ENCODE measurements around the gene TMEM151B. TPM values are rescaled to one million over a fixed set of nuclear protein-coding genes. Genes with fewer than 3 reads are reported as not detected.

Gene TMEM151B
- total and polyA plus RNA-seq, 9 donors: 0.09 to 0.48 (median 0.30) TPM

DNA sequence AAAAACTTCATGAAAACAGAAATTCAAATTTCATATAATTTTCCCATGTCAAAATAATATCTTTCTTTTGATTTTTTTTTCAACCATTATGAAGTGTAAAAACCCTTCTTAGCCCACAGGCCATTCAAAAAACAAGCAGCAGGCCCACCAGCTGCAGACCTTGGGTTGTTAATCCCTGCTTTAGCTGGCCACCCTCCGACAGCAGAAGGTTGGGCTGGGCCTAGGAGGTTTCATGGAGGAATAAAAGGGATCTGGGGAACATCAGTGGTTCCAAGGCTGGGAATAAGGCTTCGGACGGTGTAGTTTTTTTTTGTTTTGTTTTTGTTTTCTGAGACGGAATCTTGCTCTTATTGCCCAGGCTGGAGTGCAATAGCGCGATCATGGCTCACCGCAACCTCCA is 26.9 kb upstream of the TMEM151B start:
- peaks cover 7% of the 10 kb centered on the region for H3K4me1 ChIP-seq (ENCODE audit: control insufficient read depth, insufficient read depth, low read length)
- no peak for DNase-seq
- H3K36me3 ChIP-seq (ENCODE audit: control insufficient read depth, insufficient read depth, low read length): no peaks in the 10 kb centered on the region
- no peaks in the 10 kb centered on the region for H3K27me3 ChIP-seq (ENCODE audit: control insufficient read depth, insufficient read depth, low read length)
- H3K9me3 ChIP-seq (replicated peaks; ENCODE audit: control insufficient read depth, low read depth, low read length): no peaks in the 10 kb centered on the region
- H3K4me3 ChIP-seq (ENCODE audit: low read length): no peak overlapping the region
- no peak overlapping the region for H3K27ac ChIP-seq (ENCODE audit: low read length)
- WGBS (ENCODE audit: insufficient coverage): no CpG with 5 or more reads among the region's 7 CpGs

DNA sequence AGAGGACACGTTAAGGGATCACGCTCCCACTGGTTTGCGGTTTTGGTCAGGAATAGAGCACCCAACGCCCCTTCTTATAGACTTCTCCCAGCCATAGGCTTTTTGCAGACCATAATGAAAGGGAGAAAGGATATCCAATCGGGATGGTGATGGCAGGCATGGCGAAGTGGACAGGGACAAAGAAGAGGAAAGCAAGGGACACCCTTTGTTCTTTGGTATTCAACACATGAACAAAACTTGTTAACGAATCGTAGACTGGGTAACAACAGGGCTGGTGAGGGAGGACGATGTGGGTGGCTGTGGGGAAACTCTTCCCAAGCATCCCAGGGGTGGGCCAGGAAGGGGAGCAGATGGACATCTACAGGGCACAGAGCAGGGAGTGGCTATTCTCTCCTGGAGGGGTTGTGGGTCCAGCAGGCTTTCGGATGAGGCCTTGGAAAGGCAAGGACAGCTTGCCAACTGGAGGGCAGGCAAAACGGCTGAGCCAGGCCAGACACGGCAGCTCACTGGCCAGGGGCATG is 24.8 kb upstream of the TMEM151B start:
- H3K27ac ChIP-seq (ENCODE audit: low read length): peak overlapping the region; percentile 97
- WGBS (ENCODE audit: insufficient coverage): 70% methylated on average over 8 of the region's 12 CpGs
- no peak for DNase-seq
- H3K4me3 ChIP-seq (ENCODE audit: low read length): peak overlapping the region; percentile 92
- no peaks in the 10 kb centered on the region for H3K27me3 ChIP-seq (ENCODE audit: control insufficient read depth, insufficient read depth, low read length)
- H3K4me1 ChIP-seq (ENCODE audit: control insufficient read depth, insufficient read depth, low read length): peaks cover 14% of the 10 kb centered on the region
- H3K9me3 ChIP-seq (replicated peaks; ENCODE audit: control insufficient read depth, low read depth, low read length): no peaks in the 10 kb centered on the region
- H3K36me3 ChIP-seq (ENCODE audit: control insufficient read depth, insufficient read depth, low read length): peaks cover 21% of the 10 kb centered on the region

DNA sequence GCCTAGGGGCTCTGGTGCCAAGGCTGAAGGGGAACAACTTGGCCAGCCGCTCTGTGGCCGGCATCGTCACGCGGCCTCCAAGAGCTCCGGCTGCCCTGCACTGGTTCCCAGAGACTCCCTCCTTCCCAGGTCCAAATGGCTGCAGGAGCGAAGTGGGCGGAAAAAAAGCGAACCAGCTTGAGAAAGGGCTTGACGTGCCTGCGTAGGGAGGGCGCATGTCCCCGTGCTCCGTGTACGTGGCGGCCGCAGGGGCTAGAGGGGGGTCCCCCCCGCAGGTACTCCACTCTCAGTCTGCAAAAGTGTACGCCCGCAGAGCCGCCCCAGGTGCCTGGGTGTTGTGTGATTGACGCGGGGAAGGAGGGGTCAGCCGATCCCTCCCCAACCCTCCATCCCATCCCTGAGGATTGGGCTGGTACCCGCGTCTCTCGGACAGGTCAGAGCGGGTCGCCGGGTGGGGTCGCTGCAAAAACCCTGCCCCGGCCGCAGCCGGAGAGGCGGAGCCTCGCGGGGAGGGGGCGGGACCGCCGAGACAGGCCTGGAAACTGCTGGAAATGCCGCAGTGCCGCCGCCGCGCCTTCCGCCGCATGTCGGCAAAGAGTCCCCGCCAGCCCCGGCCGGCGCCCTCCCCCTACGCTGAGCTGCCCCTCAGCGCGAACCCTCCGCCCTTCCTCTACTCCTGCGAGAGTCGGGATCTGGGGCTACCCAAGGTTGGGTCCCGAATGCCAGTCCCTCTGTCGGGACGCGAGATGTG is 24.2 kb upstream of the TMEM151B start:
- Histone ChIP-seq H3K36me3 (ENCODE audit: control insufficient read depth, insufficient read depth, low read length) (peaks cover 27% of the 10 kb centered on the region), H3K27me3 (ENCODE audit: control insufficient read depth, insufficient read depth, low read length) (no peaks in the 10 kb centered on the region), H3K9me3 (replicated peaks; ENCODE audit: control insufficient read depth, low read depth, low read length) (no peaks in the 10 kb centered on the region), H3K4me1 (ENCODE audit: control insufficient read depth, insufficient read depth, low read length) (peaks cover 14% of the 10 kb centered on the region), H3K4me3 (ENCODE audit: low read length) (peak overlapping the region; percentile 92), H3K27ac (ENCODE audit: low read length) (peak overlapping the region; percentile 97)
- DNase-seq: peak; percentile 94
- under 1% methylated on average over 49 of the region's 62 CpGs for WGBS (ENCODE audit: insufficient coverage)

DNA sequence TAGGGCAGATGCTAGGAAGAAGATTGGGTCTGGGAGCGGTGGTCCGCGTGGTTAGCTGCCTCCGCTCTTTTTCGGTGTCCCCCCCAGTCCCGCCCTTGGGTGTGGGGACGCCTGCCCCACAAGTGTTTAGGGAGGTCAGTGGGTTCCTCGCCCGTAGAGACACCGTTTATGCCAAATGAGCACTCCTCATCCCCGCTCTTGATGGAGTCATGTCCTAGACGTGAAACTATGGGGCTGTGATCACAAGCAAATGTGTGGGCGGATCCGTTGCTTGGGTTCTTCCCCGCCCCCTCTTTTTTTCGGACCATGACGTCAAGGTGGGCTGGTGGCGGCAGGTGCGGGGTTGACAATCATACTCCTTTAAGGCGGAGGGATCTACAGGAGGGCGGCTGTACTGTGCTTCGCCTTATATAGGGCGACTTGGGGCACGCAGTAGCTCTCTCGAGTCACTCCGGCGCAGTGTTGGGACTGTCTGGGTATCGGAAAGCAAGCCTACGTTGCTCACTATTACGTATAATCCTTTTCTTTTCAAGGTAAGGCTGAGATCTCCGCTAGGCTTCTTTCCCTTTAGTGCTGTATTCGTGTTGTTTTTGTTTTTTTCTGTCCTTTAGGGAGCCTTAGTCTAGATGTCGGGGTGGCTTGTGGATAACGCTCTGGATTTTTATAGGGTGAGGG is 23.4 kb upstream of the TMEM151B start, which contains the start of gene HSP90AB1:
HSP90AB1 (plus strand) TSS at position 439 of the 675 bp plus-strand sequence. CDS start 1,529 bp downstream, outside the sequence.
- no peaks in the 10 kb centered on the region for H3K27me3 ChIP-seq (ENCODE audit: control insufficient read depth, insufficient read depth, low read length)
- WGBS (ENCODE audit: insufficient coverage): 0% methylated on average over 11 of the region's 34 CpGs
- peaks cover 34% of the 10 kb centered on the region for H3K36me3 ChIP-seq (ENCODE audit: control insufficient read depth, insufficient read depth, low read length)
- H3K4me1 ChIP-seq (ENCODE audit: control insufficient read depth, insufficient read depth, low read length): peaks cover 14% of the 10 kb centered on the region
- H3K9me3 ChIP-seq (replicated peaks; ENCODE audit: control insufficient read depth, low read depth, low read length): no peaks in the 10 kb centered on the region
- DNase-seq: peak; percentile 99
- peak within 1 kb of the TSS; percentile 97 for H3K27ac ChIP-seq (ENCODE audit: low read length)
- peak within 1 kb of the TSS; percentile 92 for H3K4me3 ChIP-seq (ENCODE audit: low read length)

DNA sequence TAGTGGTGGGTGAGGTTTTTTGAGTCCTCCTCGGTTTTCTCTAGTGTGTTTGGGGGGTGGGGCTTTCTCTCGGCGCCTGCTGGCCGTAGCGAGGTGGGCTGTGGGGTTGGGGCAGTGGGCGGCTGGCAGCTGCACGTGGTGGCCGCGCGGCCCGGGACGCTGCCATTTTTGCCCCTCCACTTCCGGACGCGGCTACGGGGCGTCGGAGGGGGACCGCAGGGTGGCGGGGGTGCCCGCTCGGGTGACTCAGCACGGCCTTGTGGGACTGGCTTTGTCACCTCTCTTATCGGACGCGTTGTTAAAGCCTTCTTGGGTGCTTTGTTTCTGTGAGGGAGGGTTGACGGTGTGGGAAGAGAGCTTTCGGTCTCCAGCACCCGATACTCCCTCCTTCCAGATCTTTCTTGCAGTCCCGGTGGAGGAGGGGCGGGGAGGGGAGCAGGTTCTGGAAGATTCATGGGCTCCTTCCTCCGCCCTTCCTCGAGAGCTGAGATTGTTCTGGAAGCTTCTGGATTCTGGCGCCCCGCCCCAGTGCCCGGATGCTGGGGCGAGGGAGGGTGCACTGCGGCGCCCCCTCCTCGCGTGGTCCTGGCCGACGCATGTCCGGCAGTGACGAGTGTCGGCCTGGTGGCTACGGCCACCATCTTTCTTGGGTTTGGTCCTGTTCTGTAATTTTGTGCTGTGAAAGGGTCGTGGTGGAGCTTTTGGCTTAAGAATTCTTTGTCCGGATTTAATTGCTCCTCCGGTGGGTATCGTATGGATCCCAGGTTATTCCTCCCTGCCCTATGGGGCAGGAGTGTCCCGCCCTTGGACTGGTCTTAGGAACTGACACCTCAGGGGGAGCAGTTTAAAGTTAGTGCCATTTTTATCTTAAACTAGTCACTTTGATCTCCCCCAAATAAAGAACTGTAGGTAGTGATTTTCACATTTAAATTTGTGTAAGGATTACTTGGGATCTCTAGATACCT is 22.6 kb upstream of the TMEM151B start:
- Histone ChIP-seq H3K27me3 (ENCODE audit: control insufficient read depth, insufficient read depth, low read length) (no peaks in the 10 kb centered on the region), H3K4me3 (ENCODE audit: low read length) (peak overlapping the region; percentile 92), H3K9me3 (replicated peaks; ENCODE audit: control insufficient read depth, low read depth, low read length) (no peaks in the 10 kb centered on the region), H3K27ac (ENCODE audit: low read length) (peak overlapping the region; percentile 97), H3K4me1 (ENCODE audit: control insufficient read depth, insufficient read depth, low read length) (peaks cover 14% of the 10 kb centered on the region), H3K36me3 (ENCODE audit: control insufficient read depth, insufficient read depth, low read length) (peaks cover 42% of the 10 kb centered on the region)
- WGBS (ENCODE audit: insufficient coverage): under 1% methylated on average over 29 of the region's 52 CpGs
- peak; percentile 81 for DNase-seq

DNA sequence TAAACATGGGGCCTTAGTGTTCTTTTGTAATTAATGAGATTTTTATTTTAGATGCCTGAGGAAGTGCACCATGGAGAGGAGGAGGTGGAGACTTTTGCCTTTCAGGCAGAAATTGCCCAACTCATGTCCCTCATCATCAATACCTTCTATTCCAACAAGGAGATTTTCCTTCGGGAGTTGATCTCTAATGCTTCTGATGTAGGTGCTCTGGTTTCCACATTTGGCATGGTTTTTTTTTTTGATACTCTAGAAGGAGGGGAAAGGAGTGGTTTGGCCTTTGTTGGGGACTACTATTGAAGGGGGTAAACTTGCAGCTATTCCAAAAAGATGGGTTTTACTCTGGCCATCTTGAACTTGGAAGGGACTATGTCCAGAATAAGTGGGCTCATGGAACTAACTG is 21.7 kb upstream of the TMEM151B start:
- no CpG with 5 or more reads among the region's 1 CpG for WGBS (ENCODE audit: insufficient coverage)
- Histone ChIP-seq H3K27me3 (ENCODE audit: control insufficient read depth, insufficient read depth, low read length) (no peaks in the 10 kb centered on the region), H3K27ac (ENCODE audit: low read length) (no peak overlapping the region), H3K4me3 (ENCODE audit: low read length) (peak overlapping the region; percentile 92), H3K4me1 (ENCODE audit: control insufficient read depth, insufficient read depth, low read length) (peaks cover 14% of the 10 kb centered on the region), H3K36me3 (ENCODE audit: control insufficient read depth, insufficient read depth, low read length) (peaks cover 51% of the 10 kb centered on the region), H3K9me3 (replicated peaks; ENCODE audit: control insufficient read depth, low read depth, low read length) (no peaks in the 10 kb centered on the region)
- DNase-seq: no peak

DNA sequence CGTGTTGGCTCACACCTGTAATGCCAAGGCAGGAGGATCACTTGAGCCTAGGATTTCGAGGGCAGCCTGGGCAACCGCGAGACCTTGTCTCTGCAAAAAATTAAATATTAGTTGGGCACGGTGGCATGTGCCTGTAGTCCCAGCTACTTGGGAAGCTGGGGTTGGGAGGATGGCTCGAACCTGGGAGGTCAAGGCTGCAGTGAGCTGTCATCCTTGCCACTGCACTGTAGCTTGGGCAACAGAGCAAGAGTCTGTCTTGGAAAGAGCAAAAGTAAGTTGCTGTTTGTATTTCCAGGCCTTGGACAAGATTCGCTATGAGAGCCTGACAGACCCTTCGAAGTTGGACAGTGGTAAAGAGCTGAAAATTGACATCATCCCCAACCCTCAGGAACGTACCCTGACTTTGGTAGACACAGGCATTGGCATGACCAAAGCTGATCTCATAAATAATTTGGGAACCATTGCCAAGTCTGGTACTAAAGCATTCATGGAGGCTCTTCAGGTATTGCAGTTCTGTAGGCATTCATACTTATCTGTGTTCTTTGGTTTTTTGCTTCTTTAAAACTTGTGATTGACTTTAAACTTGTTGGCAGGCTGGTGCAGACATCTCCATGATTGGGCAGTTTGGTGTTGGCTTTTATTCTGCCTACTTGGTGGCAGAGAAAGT is 21.0 kb upstream of the TMEM151B start:
- WGBS (ENCODE audit: insufficient coverage): 93% methylated on average over 6 of the region's 9 CpGs
- H3K9me3 ChIP-seq (replicated peaks; ENCODE audit: control insufficient read depth, low read depth, low read length): no peaks in the 10 kb centered on the region
- H3K27me3 ChIP-seq (ENCODE audit: control insufficient read depth, insufficient read depth, low read length): no peaks in the 10 kb centered on the region
- H3K36me3 ChIP-seq (ENCODE audit: control insufficient read depth, insufficient read depth, low read length): peaks cover 58% of the 10 kb centered on the region
- H3K4me3 ChIP-seq (ENCODE audit: low read length): no peak overlapping the region
- no peak overlapping the region for H3K27ac ChIP-seq (ENCODE audit: low read length)
- DNase-seq: no peak
- H3K4me1 ChIP-seq (ENCODE audit: control insufficient read depth, insufficient read depth, low read length): peaks cover 14% of the 10 kb centered on the region

DNA sequence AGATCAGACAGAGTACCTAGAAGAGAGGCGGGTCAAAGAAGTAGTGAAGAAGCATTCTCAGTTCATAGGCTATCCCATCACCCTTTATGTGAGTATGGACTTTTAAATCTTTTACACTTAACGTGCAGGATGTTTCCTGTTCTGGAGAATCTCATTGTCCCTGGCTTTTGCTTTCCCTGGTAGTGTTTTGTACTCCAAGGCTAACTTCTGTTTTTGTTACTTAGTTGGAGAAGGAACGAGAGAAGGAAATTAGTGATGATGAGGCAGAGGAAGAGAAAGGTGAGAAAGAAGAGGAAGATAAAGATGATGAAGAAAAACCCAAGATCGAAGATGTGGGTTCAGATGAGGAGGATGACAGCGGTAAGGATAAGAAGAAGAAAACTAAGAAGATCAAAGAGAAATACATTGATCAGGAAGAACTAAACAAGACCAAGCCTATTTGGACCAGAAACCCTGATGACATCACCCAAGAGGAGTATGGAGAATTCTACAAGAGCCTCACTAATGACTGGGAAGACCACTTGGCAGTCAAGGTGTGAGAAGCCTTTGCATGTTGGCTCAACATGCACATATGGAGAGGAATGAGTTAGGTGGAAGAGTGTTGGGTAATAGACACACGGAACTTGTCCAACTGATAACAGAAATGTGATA is 20.1 kb upstream of the TMEM151B start:
- Histone ChIP-seq H3K4me3 (ENCODE audit: low read length) (no peak overlapping the region), H3K4me1 (ENCODE audit: control insufficient read depth, insufficient read depth, low read length) (peaks cover 18% of the 10 kb centered on the region), H3K36me3 (ENCODE audit: control insufficient read depth, insufficient read depth, low read length) (peaks cover 67% of the 10 kb centered on the region), H3K9me3 (replicated peaks; ENCODE audit: control insufficient read depth, low read depth, low read length) (no peaks in the 10 kb centered on the region), H3K27me3 (ENCODE audit: control insufficient read depth, insufficient read depth, low read length) (no peaks in the 10 kb centered on the region), H3K27ac (ENCODE audit: low read length) (no peak overlapping the region)
- DNase-seq: no peak
- 50% methylated on average over 1 of the region's 6 CpGs for WGBS (ENCODE audit: insufficient coverage)

DNA sequence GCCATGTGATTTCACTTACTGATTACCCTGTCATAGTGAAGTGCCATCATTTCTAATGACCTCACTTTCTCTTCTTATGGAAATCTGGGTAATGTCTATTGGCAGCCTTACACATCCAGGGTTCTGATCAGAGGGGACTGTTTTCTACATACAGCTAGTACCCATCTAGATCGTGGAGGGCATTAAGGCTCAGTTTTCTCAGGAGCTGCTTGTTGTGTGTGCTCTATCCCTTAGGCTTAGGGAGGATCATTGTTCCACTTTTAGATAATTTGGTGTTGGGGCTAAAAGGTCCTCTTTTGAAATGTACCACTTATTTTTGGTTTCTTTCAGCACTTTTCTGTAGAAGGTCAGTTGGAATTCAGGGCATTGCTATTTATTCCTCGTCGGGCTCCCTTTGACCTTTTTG is 19.5 kb upstream of the TMEM151B start:
- H3K9me3 ChIP-seq (replicated peaks; ENCODE audit: control insufficient read depth, low read depth, low read length): no peaks in the 10 kb centered on the region
- no peaks in the 10 kb centered on the region for H3K27me3 ChIP-seq (ENCODE audit: control insufficient read depth, insufficient read depth, low read length)
- H3K4me3 ChIP-seq (ENCODE audit: low read length): no peak overlapping the region
- WGBS (ENCODE audit: insufficient coverage): no CpG with 5 or more reads among the region's 3 CpGs
- no peak overlapping the region for H3K27ac ChIP-seq (ENCODE audit: low read length)
- peaks cover 70% of the 10 kb centered on the region for H3K36me3 ChIP-seq (ENCODE audit: control insufficient read depth, insufficient read depth, low read length)
- peaks cover 15% of the 10 kb centered on the region for H3K4me1 ChIP-seq (ENCODE audit: control insufficient read depth, insufficient read depth, low read length)
- no peak for DNase-seq

All from muscle of leg (tissue), 11 donors.